C4-2B (cell line): ENCODE results near the gene TADA3.

Experiments
- ZFX ChIP-seq: fragments of 450-650 bp; IDR thresholded peaks from 2 replicates; pipeline ENCODE4 v1.6.1; 2017
- TF ChIP-seq, protein P1 (sequence below): fragments of 450-650 bp; conservative IDR thresholded peaks from 2 replicates; pipeline ENCODE4 v1.5.1; 2017; ENCODE audit warnings: mild to moderate bottlenecking

DNA sequence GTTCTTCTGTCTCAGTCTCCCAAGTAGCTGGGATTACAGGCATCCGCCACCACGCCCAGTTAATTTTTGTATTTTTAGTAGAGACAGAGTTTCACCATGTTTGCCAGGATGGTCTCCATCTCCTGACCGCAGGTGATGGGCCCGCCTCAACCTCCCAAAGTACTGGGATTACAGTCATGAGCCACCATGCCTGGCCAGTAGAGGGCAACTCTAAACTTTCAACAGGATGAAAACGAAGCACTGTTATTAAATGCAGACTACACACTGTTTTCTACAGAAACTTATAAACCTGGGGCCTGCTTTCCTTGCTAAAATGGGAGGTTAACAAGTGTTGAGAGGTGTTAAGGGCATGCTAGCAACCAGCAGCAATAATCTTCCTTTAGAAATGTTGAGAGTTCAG is 8.3 kb upstream of the TADA3 start:
- TF ChIP-seq, protein P1, sequence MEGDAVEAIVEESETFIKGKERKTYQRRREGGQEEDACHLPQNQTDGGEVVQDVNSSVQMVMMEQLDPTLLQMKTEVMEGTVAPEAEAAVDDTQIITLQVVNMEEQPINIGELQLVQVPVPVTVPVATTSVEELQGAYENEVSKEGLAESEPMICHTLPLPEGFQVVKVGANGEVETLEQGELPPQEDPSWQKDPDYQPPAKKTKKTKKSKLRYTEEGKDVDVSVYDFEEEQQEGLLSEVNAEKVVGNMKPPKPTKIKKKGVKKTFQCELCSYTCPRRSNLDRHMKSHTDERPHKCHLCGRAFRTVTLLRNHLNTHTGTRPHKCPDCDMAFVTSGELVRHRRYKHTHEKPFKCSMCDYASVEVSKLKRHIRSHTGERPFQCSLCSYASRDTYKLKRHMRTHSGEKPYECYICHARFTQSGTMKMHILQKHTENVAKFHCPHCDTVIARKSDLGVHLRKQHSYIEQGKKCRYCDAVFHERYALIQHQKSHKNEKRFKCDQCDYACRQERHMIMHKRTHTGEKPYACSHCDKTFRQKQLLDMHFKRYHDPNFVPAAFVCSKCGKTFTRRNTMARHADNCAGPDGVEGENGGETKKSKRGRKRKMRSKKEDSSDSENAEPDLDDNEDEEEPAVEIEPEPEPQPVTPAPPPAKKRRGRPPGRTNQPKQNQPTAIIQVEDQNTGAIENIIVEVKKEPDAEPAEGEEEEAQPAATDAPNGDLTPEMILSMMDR = no peak; the same call in 1 of the 2 replicates
- TF ChIP-seq ZFX = no peak
